Measurements from ENCODE around the gene MEF2D. TPM values are rescaled to one million over a fixed set of nuclear protein-coding genes. Genes with fewer than 3 reads are reported as not detected.

MEF2D gene
- total and polyA plus RNA-seq, 10 donors = 7.4 to 103 (median 61.6) TPM

DNA sequence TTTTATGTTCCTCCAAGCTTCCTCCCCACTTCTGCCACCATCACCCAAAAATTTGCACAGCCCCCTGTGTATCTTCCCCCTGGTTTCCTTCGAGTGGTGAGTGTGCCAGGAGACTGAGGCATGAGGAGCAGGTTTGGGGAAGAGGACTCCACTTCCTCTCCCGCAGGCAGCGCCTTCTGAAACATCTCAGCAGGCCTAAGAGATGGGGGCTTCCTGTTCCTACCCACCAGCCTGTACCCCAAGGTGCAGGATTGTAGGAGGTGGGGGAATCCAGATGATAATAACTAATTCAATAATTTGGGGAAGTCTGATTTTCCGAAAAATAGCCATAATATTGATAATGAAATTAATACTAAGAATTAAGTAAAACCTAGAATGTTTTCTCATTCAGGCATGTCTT, 69.2 kb downstream of the MEF2D start:
- TF ChIP-seq, protein P1, sequence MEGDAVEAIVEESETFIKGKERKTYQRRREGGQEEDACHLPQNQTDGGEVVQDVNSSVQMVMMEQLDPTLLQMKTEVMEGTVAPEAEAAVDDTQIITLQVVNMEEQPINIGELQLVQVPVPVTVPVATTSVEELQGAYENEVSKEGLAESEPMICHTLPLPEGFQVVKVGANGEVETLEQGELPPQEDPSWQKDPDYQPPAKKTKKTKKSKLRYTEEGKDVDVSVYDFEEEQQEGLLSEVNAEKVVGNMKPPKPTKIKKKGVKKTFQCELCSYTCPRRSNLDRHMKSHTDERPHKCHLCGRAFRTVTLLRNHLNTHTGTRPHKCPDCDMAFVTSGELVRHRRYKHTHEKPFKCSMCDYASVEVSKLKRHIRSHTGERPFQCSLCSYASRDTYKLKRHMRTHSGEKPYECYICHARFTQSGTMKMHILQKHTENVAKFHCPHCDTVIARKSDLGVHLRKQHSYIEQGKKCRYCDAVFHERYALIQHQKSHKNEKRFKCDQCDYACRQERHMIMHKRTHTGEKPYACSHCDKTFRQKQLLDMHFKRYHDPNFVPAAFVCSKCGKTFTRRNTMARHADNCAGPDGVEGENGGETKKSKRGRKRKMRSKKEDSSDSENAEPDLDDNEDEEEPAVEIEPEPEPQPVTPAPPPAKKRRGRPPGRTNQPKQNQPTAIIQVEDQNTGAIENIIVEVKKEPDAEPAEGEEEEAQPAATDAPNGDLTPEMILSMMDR (IDR thresholded peaks at IDR 0.05 in 8 of 11, conservative IDR thresholded peaks at IDR 0.05 in 3 of 11) = no peak
- TF ChIP-seq POLR2AphosphoS5 (IDR thresholded peaks at IDR 0.05) (no peak), POLR2A (IDR thresholded peaks at IDR 0.05) (no peak)
- WGBS, 5 donors = 22 to 52% (median 33%) methylated on average over 4 of the region's 4 CpGs
- Histone ChIP-seq H3K27me3 (replicated peaks in 1 of 7) (peaks cover 3 to 100% (median 85%) of the 10 kb centered on the region in 7 donors), H3K27ac (no peak overlapping the region), H3K36me3 (no peaks in the 10 kb centered on the region), H3K4me1 (peaks cover 7 to 18% (median 12%) of the 10 kb centered on the region in 6 donors), H3K4me3 (no peak overlapping the region), H3K9me3 (no peaks in the 10 kb centered on the region)
- DNase-seq = no peak
- intact Hi-C loops (cut with DNase I; ENCODE audit: low total_unique reads) = no loop called here

DNA sequence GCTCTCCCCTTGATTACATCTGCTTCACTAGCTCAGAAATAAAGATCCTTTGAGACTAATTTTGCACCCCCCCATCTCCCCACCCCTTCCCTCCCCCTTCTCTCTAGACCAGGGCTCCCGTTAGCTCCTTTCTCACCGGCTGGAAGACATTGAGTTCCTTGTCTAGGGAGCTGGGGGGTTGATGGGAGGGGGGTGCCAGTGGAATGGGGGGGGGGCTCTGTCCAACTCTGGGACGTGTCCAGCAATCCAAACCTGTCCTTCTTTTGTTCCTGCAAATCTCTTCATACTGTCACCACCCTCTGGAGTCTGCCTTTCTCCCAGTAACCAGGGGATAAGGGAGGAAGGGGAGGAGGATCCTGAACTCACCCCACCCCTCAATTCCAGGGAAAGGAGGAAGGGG, 69.7 kb downstream of the MEF2D start:
- DNase-seq = no peak
- H3K36me3 ChIP-seq = no peaks in the 10 kb centered on the region
- peaks cover 2 to 13% (median 7%) of the 10 kb centered on the region in 6 donors for H3K4me1 ChIP-seq
- TF ChIP-seq POLR2AphosphoS5 (IDR thresholded peaks at IDR 0.05) = no peak
- TF ChIP-seq, protein P1 (IDR thresholded peaks at IDR 0.05 in 8 of 11, conservative IDR thresholded peaks at IDR 0.05 in 3 of 11) = no peak
- no peak for TF ChIP-seq POLR2A (IDR thresholded peaks at IDR 0.05)
- no peaks in the 10 kb centered on the region for H3K9me3 ChIP-seq
- intact Hi-C loops (cut with DNase I; ENCODE audit: low total_unique reads) = no loop called here
- WGBS, 5 donors = 15 to 45% (median 21%) methylated on average over 3 of the region's 3 CpGs
- no peak overlapping the region for H3K27ac ChIP-seq
- H3K27me3 ChIP-seq (replicated peaks in 1 of 7) = peaks cover 0 to 100% (median 80%) of the 10 kb centered on the region in 7 donors
- H3K4me3 ChIP-seq = no peak overlapping the region

DNA sequence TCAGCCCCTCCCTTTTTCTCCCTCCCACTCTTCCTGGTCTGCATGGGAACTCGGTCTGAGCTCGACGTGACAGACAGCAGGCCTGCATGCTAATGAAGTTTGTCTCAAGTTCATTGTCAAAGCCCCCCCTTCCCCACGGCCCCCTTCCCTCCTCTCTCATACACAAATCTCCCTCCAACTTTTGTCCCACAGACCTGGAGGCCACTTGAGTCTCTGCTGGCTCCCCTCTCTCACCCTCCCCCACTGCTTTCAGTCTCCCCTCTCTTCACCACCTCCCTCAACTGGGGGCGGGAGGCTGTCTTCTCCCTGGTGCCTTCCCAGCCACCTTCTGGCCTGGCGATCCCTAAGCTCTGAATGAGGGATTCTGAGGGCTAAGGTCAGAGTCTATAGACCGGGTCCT, 70.3 kb downstream of the MEF2D start:
- intact Hi-C loops (cut with DNase I; ENCODE audit: low total_unique reads) = no loop called here
- TF ChIP-seq, protein P1 (IDR thresholded peaks at IDR 0.05 in 8 of 11, conservative IDR thresholded peaks at IDR 0.05 in 3 of 11) = no peak
- no peak for TF ChIP-seq POLR2A (IDR thresholded peaks at IDR 0.05)
- TF ChIP-seq POLR2AphosphoS5 (IDR thresholded peaks at IDR 0.05) = no peak

DNA sequence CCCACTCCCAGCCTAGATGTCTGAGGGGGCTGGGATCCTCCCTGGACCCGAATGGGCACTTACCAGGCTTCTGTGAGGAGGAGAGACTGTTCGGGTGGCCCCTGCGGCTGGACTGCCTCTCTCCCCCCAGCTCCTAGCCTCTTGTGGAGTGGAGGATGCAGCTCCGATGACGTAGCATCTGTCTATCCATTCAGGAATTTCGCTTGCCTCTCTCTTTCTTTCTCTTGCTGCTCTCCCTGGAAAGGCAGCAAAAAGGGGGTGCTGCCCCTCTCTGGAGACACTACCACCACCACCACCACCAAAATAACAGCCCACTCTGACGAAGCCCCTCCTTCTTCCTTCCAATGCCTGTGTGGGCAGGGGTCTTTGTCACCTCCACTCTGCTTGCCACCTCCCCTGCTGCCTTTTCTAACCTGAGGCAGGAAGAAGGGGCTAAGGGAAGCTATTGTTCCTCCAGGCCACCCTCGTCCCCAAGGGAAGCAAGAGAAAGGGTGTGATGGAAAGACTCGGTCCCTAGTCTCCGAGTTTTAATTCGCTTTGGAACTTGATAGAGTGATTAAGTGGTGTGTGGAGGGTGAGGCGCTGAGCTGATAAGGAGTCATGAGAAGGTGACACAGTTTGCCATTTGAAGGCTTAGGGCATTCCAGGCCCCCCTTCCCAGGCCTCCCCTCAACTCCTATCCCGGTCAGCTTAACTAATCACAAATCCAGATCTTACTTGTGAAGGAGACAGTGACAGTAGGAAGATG, 71.1 kb downstream of the MEF2D start:
- Histone ChIP-seq H3K27me3 (replicated peaks in 1 of 7) (peaks cover 0 to 100% (median 71%) of the 10 kb centered on the region in 7 donors), H3K4me1 (no peaks in the 10 kb centered on the region), H3K27ac (no peak overlapping the region), H3K9me3 (no peaks in the 10 kb centered on the region), H3K4me3 (no peak overlapping the region), H3K36me3 (no peaks in the 10 kb centered on the region)
- 11 to 21% (median 19%) methylated on average over 12 to 13 of the region's 13 CpGs for WGBS, 5 donors
- no peak for TF ChIP-seq POLR2A (IDR thresholded peaks at IDR 0.05)
- no peak for TF ChIP-seq POLR2AphosphoS5 (IDR thresholded peaks at IDR 0.05)
- TF ChIP-seq, protein P1 (IDR thresholded peaks at IDR 0.05 in 8 of 11, conservative IDR thresholded peaks at IDR 0.05 in 3 of 11) = no peak
- intact Hi-C loops (cut with DNase I; ENCODE audit: low total_unique reads) = no loop called here
- DNase-seq = no peak

More for the DNA sequence above, 70.3 kb downstream of the MEF2D start:
- Histone ChIP-seq H3K36me3 (no peaks in the 10 kb centered on the region), H3K27me3 (replicated peaks in 1 of 7) (peaks cover 0 to 100% (median 76%) of the 10 kb centered on the region in 7 donors), H3K4me3 (no peak overlapping the region), H3K27ac (no peak overlapping the region), H3K4me1 (peaks cover 0 to 8% (median 1%) of the 10 kb centered on the region in 6 donors), H3K9me3 (no peaks in the 10 kb centered on the region)
- no peak for DNase-seq
- WGBS, 5 donors = 14 to 24% (median 20%) methylated on average over 7 of the region's 7 CpGs

Data from spleen (tissue), 11 donors.